Activated CD8-positive, alpha-beta T cell treated with anti-CD3 and anti-CD28 coated beads, Interleukin-2, amount 10 ng/mL, durations not matched to agents 7 days and 5 days (primary cell): Measurements from ENCODE around the gene ARPC1A. TPM values are rescaled to one million over a fixed set of nuclear protein-coding genes. Genes with fewer than 3 reads are reported as not detected.
"Not testable (repeated sequence)": the region's sequence is repeated elsewhere in the genome, so short reads cannot be mapped to it uniquely, and the experiment has no call there.

Experiments
- ATAC-seq: fragments of 150-1000 bp; cut with Tn5 transposase; one replicate; pipeline ENCODE4 v1.10.0; 2021; ENCODE audit warnings: moderate library complexity
- CTCF ChIA-PET: fragments of 350-600 bp; sonication (Branson Sonifier 250); formaldehyde crosslinking; loops from one replicate; lab custom pipeline; 2021; ENCODE audit warnings: antibody characterized with exemption; lab: Charles Lee
- POLR2A ChIA-PET: fragments of 350-600 bp; sonication (Branson Sonifier 250); formaldehyde crosslinking; loops from one replicate; lab custom pipeline; 2021; ENCODE audit warnings: antibody characterized with exemption; lab: Charles Lee
- DNase-seq: peaks from one replicate; pipeline ENCODE4 v3.0.0-alpha.2; 2020
- H3K27ac Mint-ChIP-seq: one replicate; pipeline ENCODE4 v1.8.0; 2021; ENCODE audit warnings: mild to moderate bottlenecking, mixed read lengths
- H3K27me3 Mint-ChIP-seq: one replicate; pipeline ENCODE4 v1.8.0; 2021; ENCODE audit warnings: low read depth, mixed read lengths
- H3K36me3 Mint-ChIP-seq: one replicate; pipeline ENCODE4 v1.8.0; 2021; ENCODE audit warnings: low read depth, mixed read lengths
- H3K4me1 Mint-ChIP-seq: one replicate; pipeline ENCODE4 v1.8.0; 2021; ENCODE audit warnings: low read depth, mixed read lengths
- H3K4me3 Mint-ChIP-seq: one replicate; pipeline ENCODE4 v1.8.0; 2021; ENCODE audit warnings: mild to moderate bottlenecking, mixed read lengths
- H3K9me3 Mint-ChIP-seq: one replicate; pipeline ENCODE4 v1.8.0; 2022; ENCODE audit warnings: mixed read lengths; ENCODE audit not compliant: insufficient read depth
- total RNA-seq, 2 experiments: library from RNA; stranded (reverse); gene quantifications; one replicate each; pipeline ENCODE4 v1.2.3, GENCODE V29; 2021

Gene ARPC1A
- total RNA-seq, 2 experiments from 2014 or later: 51.4 to 56.1 TPM

GRCh38 chr7:99372275-99373090, 46.8 kb downstream of the ARPC1A start:
- H3K27ac Mint-ChIP-seq: peak overlapping the region; percentile 43
- peaks cover 21% of the 10 kb centered on the region for H3K36me3 Mint-ChIP-seq
- H3K4me1 Mint-ChIP-seq: peaks cover 47% of the 10 kb centered on the region
- ChIA-PET POLR2A (interaction anchor here (6.7 kb wide), 1 partner anchor 35 kb away, joined by 53 read pairs; the partner anchor contains the start of genes BUD31 and PDAP1), CTCF (interaction anchor here (1.1 to 1.6 kb wide), 2 partner anchors 14 to 41 kb away, joined by 3 to 6 read pairs; no protein-coding TSS in a partner anchor)
- no peak for DNase-seq
- no peaks in the 10 kb centered on the region for H3K9me3 Mint-ChIP-seq
- peak overlapping the region; percentile 78 for H3K4me3 Mint-ChIP-seq
- ATAC-seq: no peak
- H3K27me3 Mint-ChIP-seq: no peaks in the 10 kb centered on the region

GRCh38 chr7:99373091-99374066, 47.7 kb downstream of the ARPC1A start:
- CTCF ChIA-PET: interaction anchor here (1.0 to 1.6 kb wide), 4 partner anchors 8 to 42 kb away, joined by 3 to 6 read pairs (median 4); no protein-coding TSS in a partner anchor
- H3K4me3 Mint-ChIP-seq: peak overlapping the region; percentile 78
- peaks cover 28% of the 10 kb centered on the region for H3K36me3 Mint-ChIP-seq
- H3K27ac Mint-ChIP-seq: peak overlapping the region; percentile 74
- peaks cover 55% of the 10 kb centered on the region for H3K4me1 Mint-ChIP-seq
- H3K9me3 Mint-ChIP-seq: no peaks in the 10 kb centered on the region
- H3K27me3 Mint-ChIP-seq: no peaks in the 10 kb centered on the region
- no peak for DNase-seq
- POLR2A ChIA-PET: interaction anchor here (6.7 kb wide), 1 partner anchor 35 kb away, joined by 53 read pairs; the partner anchor contains the start of genes BUD31 and PDAP1
- no peak for ATAC-seq

- Mint-ChIP-seq H3K4me1 (peaks cover 54% of the 10 kb centered on the region), H3K4me3 (peak within 1 kb of the TSS; percentile 78), H3K9me3 (no peaks in the 10 kb centered on the region), H3K36me3 (peaks cover 27% of the 10 kb centered on the region), H3K27me3 (no peaks in the 10 kb centered on the region), H3K27ac (peak within 1 kb of the TSS; percentile 83)
- peak; percentile 71 for ATAC-seq
- DNase-seq: peak; percentile 86
- POLR2A ChIA-PET: interaction anchor here (0.5 to 6.7 kb wide), 5 partner anchors 12 to 184 kb away, joined by 3 to 53 read pairs (median 3); partner anchors contain the start of genes BUD31, PDAP1 and ZNF655
- CTCF ChIA-PET: interaction anchor here (1.0 to 1.1 kb wide), 2 partner anchors 9 to 10 kb away, joined by 4 read pairs; no protein-coding TSS in a partner anchor
These were observed 48.7 kb downstream of the ARPC1A start, which contains the start of gene ARPC1B for GRCh38 chr7:99374111-99375064. Gene ARPC1B, plus strand, starts transcription at chr7:99374730. Its CDS starts 10,985 bp downstream, at chr7:99385715.

GRCh38 chr7:99375070-99375807, 49.5 kb downstream of the ARPC1A start:
- ATAC-seq: peak; percentile 65
- CTCF ChIA-PET: interaction anchor here (1.2 kb wide), 1 partner anchor 32 kb away, joined by 3 read pairs; no protein-coding TSS in a partner anchor
- POLR2A ChIA-PET: interaction anchor here (0.5 to 6.7 kb wide), 9 partner anchors 11 to 185 kb away, joined by 3 to 53 read pairs (median 3); partner anchors contain the start of genes ARPC1A, BUD31, PDAP1 and ZNF394
- H3K36me3 Mint-ChIP-seq: peaks cover 31% of the 10 kb centered on the region
- H3K4me1 Mint-ChIP-seq: peaks cover 53% of the 10 kb centered on the region
- peak overlapping the region; percentile 83 for H3K27ac Mint-ChIP-seq
- peak overlapping the region; percentile 78 for H3K4me3 Mint-ChIP-seq
- DNase-seq: peak; percentile 74
- no peaks in the 10 kb centered on the region for H3K9me3 Mint-ChIP-seq
- no peaks in the 10 kb centered on the region for H3K27me3 Mint-ChIP-seq

GRCh38 chr7:99379043-99379577, 53.4 kb downstream of the ARPC1A start:
- Mint-ChIP-seq H3K4me3 (peak overlapping the region; percentile 74), H3K4me1 (peaks cover 66% of the 10 kb centered on the region), H3K27ac (peak overlapping the region; percentile 93), H3K9me3 (no peaks in the 10 kb centered on the region), H3K36me3 (peaks cover 53% of the 10 kb centered on the region), H3K27me3 (no peaks in the 10 kb centered on the region)
- CTCF ChIA-PET: interaction anchor here (1.0 to 1.2 kb wide), 2 partner anchors 22 to 29 kb away, joined by 3 to 4 read pairs; no protein-coding TSS in a partner anchor
- ATAC-seq (no peak), DNase-seq (peak; percentile 60)
- POLR2A ChIA-PET: interaction anchor here (1.3 to 2.8 kb wide), 2 partner anchors 29 to 54 kb away, joined by 3 to 34 read pairs; partner anchors contain the start of genes ARPC1A, BUD31 and PDAP1

GRCh38 chr7:99379693-99380031, 54.0 kb downstream of the ARPC1A start:
- not testable (repeated sequence) for DNase-seq, H3K9me3 Mint-ChIP-seq, H3K27me3 Mint-ChIP-seq, ATAC-seq
- peaks cover 57% of the 10 kb centered on the region for H3K36me3 Mint-ChIP-seq
- CTCF ChIA-PET: interaction anchor here (1.0 to 1.2 kb wide), 2 partner anchors 21 to 28 kb away, joined by 3 to 4 read pairs; no protein-coding TSS in a partner anchor
- peaks cover 71% of the 10 kb centered on the region for H3K4me1 Mint-ChIP-seq
- peak overlapping the region; percentile 93 for H3K27ac Mint-ChIP-seq
- H3K4me3 Mint-ChIP-seq: peak overlapping the region; percentile 74
- POLR2A ChIA-PET: interaction anchor here (1.3 to 2.8 kb wide), 3 partner anchors 14 to 54 kb away, joined by 3 to 34 read pairs (median 10); partner anchors contain the start of genes ARPC1A, BUD31 and PDAP1

DNA sequence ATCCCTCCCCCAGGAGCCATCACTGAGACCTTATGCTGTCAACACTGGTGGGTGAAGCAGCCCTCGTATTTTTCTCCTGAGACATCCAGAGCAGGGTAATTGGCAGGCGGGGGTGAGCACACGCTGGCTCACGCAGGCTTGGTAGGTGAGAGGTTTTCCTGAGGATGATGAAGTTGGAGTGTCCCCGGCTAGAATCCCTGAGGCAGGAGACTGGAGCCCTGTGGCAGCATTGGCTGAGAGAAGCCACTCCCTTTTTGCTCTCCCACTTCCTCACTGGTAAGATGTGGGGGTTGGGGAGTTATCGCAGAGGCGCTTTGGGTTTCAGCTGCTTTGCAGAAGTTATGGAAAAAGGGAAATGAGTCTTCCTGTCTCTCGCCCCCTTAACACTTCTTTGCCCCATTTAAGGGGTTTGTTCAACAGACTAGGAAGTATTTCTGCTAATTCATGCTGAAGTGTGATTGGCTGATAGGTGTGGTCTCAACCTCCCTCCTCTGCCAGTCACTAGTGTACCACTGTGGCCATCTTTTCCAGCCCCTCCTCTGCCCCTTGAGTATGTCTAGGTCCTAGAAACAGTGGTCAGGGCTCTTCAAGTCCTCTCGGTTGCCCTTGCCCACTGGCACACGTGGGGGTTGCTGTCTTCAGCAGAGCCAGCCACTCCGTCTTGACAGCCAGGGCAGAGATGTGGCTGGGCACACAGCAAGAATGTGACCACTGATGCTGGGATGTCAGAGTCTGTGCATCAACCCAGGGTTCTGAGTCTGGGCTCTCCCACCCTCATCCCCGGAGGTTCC, 54.5 kb downstream of the ARPC1A start:
- Mint-ChIP-seq H3K27me3 (no peaks in the 10 kb centered on the region), H3K36me3 (peaks cover 57% of the 10 kb centered on the region), H3K9me3 (no peaks in the 10 kb centered on the region), H3K4me1 (peaks cover 71% of the 10 kb centered on the region), H3K4me3 (peak overlapping the region; percentile 74), H3K27ac (peak overlapping the region; percentile 93)
- DNase-seq (peak; percentile 49), ATAC-seq (peak; percentile 28)
- POLR2A ChIA-PET: interaction anchor here (0.5 to 2.8 kb wide), 9 partner anchors 10 to 172 kb away, joined by 3 to 34 read pairs (median 3); partner anchors contain the start of genes ARPC1A, BUD31 and PDAP1
- CTCF ChIA-PET: interaction anchor here (1.0 kb wide), 2 partner anchors 29 to 105 kb away, joined by 3 to 4 read pairs; partner anchors contain the start of gene BUD31

GRCh38 chr7:99380823-99381663, 55.3 kb downstream of the ARPC1A start:
- Mint-ChIP-seq H3K4me1 (peaks cover 74% of the 10 kb centered on the region), H3K27me3 (no peaks in the 10 kb centered on the region), H3K36me3 (peaks cover 65% of the 10 kb centered on the region), H3K9me3 (no peaks in the 10 kb centered on the region), H3K27ac (peak overlapping the region; percentile 93), H3K4me3 (peak overlapping the region; percentile 74)
- CTCF ChIA-PET: interaction anchor here (0.6 to 1.0 kb wide), 3 partner anchors 15 to 106 kb away, joined by 3 to 4 read pairs (median 4); partner anchors contain the start of gene BUD31
- POLR2A ChIA-PET: interaction anchor here (0.5 to 2.8 kb wide), 8 partner anchors 9 to 171 kb away, joined by 3 to 34 read pairs (median 4); partner anchors contain the start of genes BUD31 and PDAP1
- ATAC-seq (peak; percentile 91), DNase-seq (peak; percentile 95)
